SK-N-SH treated with all-trans-retinoic acid at 6 μM for 48 hours (cell line): Measurements from ENCODE around the gene PLIN5.

Experiments used
- ARNTL ChIP-seq: fragments of 450-650 bp; formaldehyde crosslinking; IDR thresholded peaks from 2 replicates; pipeline ENCODE4 v1.5.0; 2020; ENCODE audit warnings: low read depth, mild to moderate bottlenecking, moderate library complexity, borderline replicate concordance
- BACH2 ChIP-seq: fragments of 250-450 bp; sonication (Bioruptor Pico); IDR thresholded peaks from 2 replicates; pipeline ENCODE4 v1.9.0; 2021; ENCODE audit warnings: mild to moderate bottlenecking, borderline replicate concordance
- CREB5 ChIP-seq: fragments of 250-450 bp; sonication (Bioruptor Pico); IDR thresholded peaks from 2 replicates; pipeline ENCODE4 v1.5.1; 2020; ENCODE audit warnings: low read depth, mild to moderate bottlenecking, moderate library complexity
- CSDC2 ChIP-seq: fragments of 250-450 bp; sonication (Bioruptor Pico); IDR thresholded peaks from 2 replicates; pipeline ENCODE4 v1.5.0; 2020; ENCODE audit warnings: mild to moderate bottlenecking, moderate library complexity
- CSRNP3 ChIP-seq: fragments of 250-450 bp; sonication (Bioruptor Pico); IDR thresholded peaks from 2 replicates; pipeline ENCODE4 v1.5.1; 2021; ENCODE audit warnings: mild to moderate bottlenecking, moderate library complexity
- ESRRG ChIP-seq: fragments of 250-450 bp; sonication (Bioruptor Pico); IDR thresholded peaks from 2 replicates; pipeline ENCODE4 v1.6.1; 2021; ENCODE audit warnings: mild to moderate bottlenecking
- ISL1 ChIP-seq: fragments of 250-450 bp; sonication (Bioruptor Pico); IDR thresholded peaks from 2 replicates; pipeline ENCODE4 v2.1.2; 2022; ENCODE audit warnings: mild to moderate bottlenecking, moderate library complexity
- RARB ChIP-seq: fragments of 250-450 bp; sonication (Bioruptor Pico); IDR thresholded peaks from 2 replicates; pipeline ENCODE4 v1.8.0; 2021; ENCODE audit warnings: mild to moderate bottlenecking, moderate library complexity
- SNAI2 ChIP-seq: fragments of 250-450 bp; sonication (Bioruptor Pico); IDR thresholded peaks from 2 replicates; pipeline ENCODE4 v1.5.0; 2020; ENCODE audit warnings: mild to moderate bottlenecking, moderate library complexity
- TCF4 ChIP-seq: fragments of 250-450 bp; sonication (Bioruptor Pico); IDR thresholded peaks from 2 replicates; pipeline ENCODE4 v1.8.0; 2021; ENCODE audit warnings: mild to moderate bottlenecking, moderate library complexity, borderline replicate concordance
- ZFP3 ChIP-seq: fragments of 250-450 bp; sonication (Bioruptor Pico); IDR thresholded peaks from 2 replicates; pipeline ENCODE4 v1.5.0; 2020; ENCODE audit warnings: mild to moderate bottlenecking, moderate library complexity
- ZFP30 ChIP-seq: fragments of 450-650 bp; formaldehyde crosslinking; IDR thresholded peaks from 2 replicates; pipeline ENCODE4 v1.5.0; 2022; ENCODE audit warnings: mild to moderate bottlenecking, moderate library complexity
- ZNF8 ChIP-seq: fragments of 450-650 bp; formaldehyde crosslinking; IDR thresholded peaks from 2 replicates; pipeline ENCODE4 v1.5.0; 2020; ENCODE audit warnings: mild to moderate bottlenecking, moderate library complexity
- TF ChIP-seq, protein P1 (sequence below): fragments of 250-450 bp; sonication (Bioruptor Pico); IDR thresholded peaks from 2 replicates; pipeline ENCODE4 v1.8.0; 2020; ENCODE audit warnings: mild to moderate bottlenecking, moderate library complexity, borderline replicate concordance

- TF ChIP-seq TCF4 (CRISPR knock-in tag): no peak
- TF ChIP-seq, protein P1, sequence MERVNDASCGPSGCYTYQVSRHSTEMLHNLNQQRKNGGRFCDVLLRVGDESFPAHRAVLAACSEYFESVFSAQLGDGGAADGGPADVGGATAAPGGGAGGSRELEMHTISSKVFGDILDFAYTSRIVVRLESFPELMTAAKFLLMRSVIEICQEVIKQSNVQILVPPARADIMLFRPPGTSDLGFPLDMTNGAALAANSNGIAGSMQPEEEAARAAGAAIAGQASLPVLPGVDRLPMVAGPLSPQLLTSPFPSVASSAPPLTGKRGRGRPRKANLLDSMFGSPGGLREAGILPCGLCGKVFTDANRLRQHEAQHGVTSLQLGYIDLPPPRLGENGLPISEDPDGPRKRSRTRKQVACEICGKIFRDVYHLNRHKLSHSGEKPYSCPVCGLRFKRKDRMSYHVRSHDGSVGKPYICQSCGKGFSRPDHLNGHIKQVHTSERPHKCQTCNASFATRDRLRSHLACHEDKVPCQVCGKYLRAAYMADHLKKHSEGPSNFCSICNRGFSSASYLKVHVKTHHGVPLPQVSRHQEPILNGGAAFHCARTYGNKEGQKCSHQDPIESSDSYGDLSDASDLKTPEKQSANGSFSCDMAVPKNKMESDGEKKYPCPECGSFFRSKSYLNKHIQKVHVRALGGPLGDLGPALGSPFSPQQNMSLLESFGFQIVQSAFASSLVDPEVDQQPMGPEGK (CRISPR knock-in tag): no peak
- no peak for TF ChIP-seq RARB
- no peak for TF ChIP-seq CREB5
- no peak for TF ChIP-seq ZNF8
- TF ChIP-seq ESRRG (CRISPR knock-in tag): no peak
- TF ChIP-seq BACH2 (CRISPR knock-in tag): no peak
- TF ChIP-seq CSDC2 (CRISPR knock-in tag): no peak
- no peak for TF ChIP-seq ISL1
- TF ChIP-seq CSRNP3 (CRISPR knock-in tag): no peak
- TF ChIP-seq ARNTL (CRISPR knock-in tag): no peak
- no peak for TF ChIP-seq ZFP30 (CRISPR knock-in tag)
- no peak for TF ChIP-seq ZFP3
- no peak for TF ChIP-seq SNAI2 (CRISPR knock-in tag)
Observed at GRCh38 chr19:4521888-4522242, 13.2 kb downstream of the PLIN5 start.
